ENCODE results near the gene DOK4. TPM values are rescaled to one million over a fixed set of nuclear protein-coding genes. Genes with fewer than 3 reads are reported as not detected.

DOK4 gene
- total RNA-seq, 1 experiment from 2014 or later = 13.1 TPM

- Mint-ChIP-seq H3K9me3 (no peaks in the 10 kb centered on the region), H3K36me3 (ENCODE audit: insufficient read depth in 1 of 3, low read depth in 3 of 3) (peaks cover 0 to 2% (median 0%) of the 10 kb centered on the region in 3 experiments; a peak in 1 of 7 replicates), H3K27me3 (ENCODE audit: low read depth) (peaks cover 6% of the 10 kb centered on the region), H3K4me1 (peaks cover 14 to 27% of the 10 kb centered on the region in 2 experiments), H3K27ac (peak overlapping the region in 1 of 3 experiments; percentile 5; a peak in 1 of 7 replicates), H3K4me3 (peak overlapping the region in 1 of 2 experiments; percentile 14; a peak in 1 of 5 replicates)
- Histone ChIP-seq H3K56ac (ENCODE audit: insufficient read length, low read depth, low read length) (no peak overlapping the region), H3K14ac (ENCODE audit: insufficient read depth, low read length) (no peak overlapping the region), H4K8ac (replicated peaks; ENCODE audit: insufficient read length, low read depth, low read length) (no peak overlapping the region), H3K23ac (ENCODE audit: insufficient read length, low read depth, low read length) (no peak overlapping the region), H3T11ph (ENCODE audit: low read length) (no peak overlapping the region), H3K4me2 (ENCODE audit: insufficient read depth, insufficient read length, low read length) (no peak overlapping the region), H3K9ac (ENCODE audit: extremely low read depth, insufficient read length, low read length) (no peak overlapping the region), H2AK5ac (ENCODE audit: insufficient read length, low read length) (no peak overlapping the region), H3K79me1 (ENCODE audit: insufficient read depth, low read depth, low read length, poor library complexity, severe bottlenecking) (no peaks in the 10 kb centered on the region), H2BK20ac (ENCODE audit: low read depth, low read length, poor library complexity, severe bottlenecking) (no peak overlapping the region), H3K4ac (ENCODE audit: low read depth, low read length) (no peak overlapping the region), H2BK12ac (ENCODE audit: insufficient read length, low read depth, low read length) (no peak overlapping the region), H4K20me1 (ENCODE audit: control insufficient read depth, insufficient read depth, insufficient read length) (no peaks in the 10 kb centered on the region), H3K27me3 (ENCODE audit: insufficient read depth, low read length) (no peaks in the 10 kb centered on the region), H3K23me2 (ENCODE audit: insufficient read length, low read depth, low read length, poor library complexity, severe bottlenecking) (no peaks in the 10 kb centered on the region), H2AFZ (ENCODE audit: low read length) (no peak overlapping the region), H2BK5ac (ENCODE audit: insufficient read length, low read length) (no peak overlapping the region), H3K18ac (ENCODE audit: insufficient read length, low read depth, low read length) (no peak overlapping the region), H3K9me3 (ENCODE audit: control insufficient read depth, low read depth, low read length) (no peaks in the 10 kb centered on the region), H3K4me1 (ENCODE audit: insufficient read depth, low read length) (no peaks in the 10 kb centered on the region), H4K91ac (ENCODE audit: insufficient read length, low read depth, low read length) (no peak overlapping the region), H2BK120ac (ENCODE audit: low read depth, low read length, poor library complexity, severe bottlenecking) (no peak overlapping the region), H2BK15ac (ENCODE audit: low read depth, low read length) (no peak overlapping the region), H4K5ac (ENCODE audit: insufficient read length, low read depth, low read length) (no peak overlapping the region), H3K79me2 (ENCODE audit: insufficient read depth, low read length) (no peaks in the 10 kb centered on the region), H3K27ac (ENCODE audit: insufficient read length, low read depth, low read length) (no peak overlapping the region)
- no CpG with 5 or more reads among the region's 13 CpGs for WGBS (ENCODE audit: extremely low coverage, insufficient read length, low lambda C conversion rate)
- TF ChIP-seq CTCF (conservative IDR thresholded peaks at IDR 0.05) = no peak
- no peak for DNase-seq
Observed at GRCh38 chr16:57507136-57508034, 21.1 kb upstream of the DOK4 start.

All from H9 (cell line).